HCT116 (cell line): ENCODE data around the gene MTMR10. TPM values are rescaled to one million over a fixed set of nuclear protein-coding genes. Genes with fewer than 3 reads are reported as not detected.
A peak's percentile ranks its signal among the peaks of the same experiment; 100 is the strongest.

ENCODE experiments used
- ATAC-seq: fragments of 200-7000 bp; cut with Tn5 transposase; 2 replicates; pipeline ENCODE4 v1.9.1; 2020; ENCODE audit warnings: mild to moderate bottlenecking, moderate library complexity
- BruUV-seq: library from RNA; stranded (reverse); fragments of 400-500 nt; replicated peaks from 2 replicates; lab custom pipeline; 2021; lab: Mats Ljungman, UMichigan
- CTCF ChIA-PET: fragments of 300-600 bp; sonication (Branson Sonifier 250); formaldehyde crosslinking; loops from one replicate; lab custom pipeline; 2021; ENCODE audit warnings: antibody characterized with exemption; lab: Charles Lee
- POLR2A ChIA-PET: fragments of 300-600, 350-600 bp; sonication (Branson Sonifier 250); formaldehyde crosslinking; loops from one replicate; lab custom pipeline; 2021; ENCODE audit warnings: antibody characterized with exemption; lab: Charles Lee
- RAD21 ChIA-PET, 2 experiments: fragments of 300-600 bp; sonication (Branson Sonifier 250); formaldehyde crosslinking; loops; one replicate each; lab custom pipeline; 2023; ENCODE audit warnings: low total read pairs in 2 of 2; ENCODE audit not compliant: uncharacterized antibody in 2 of 2, unreplicated experiment in 2 of 2, low non-redundant PET in 1 of 2; lab: Charles Lee
- DNase-seq: peaks from one replicate; pipeline ENCODE4 v3.0.0-alpha.2; 2010; ENCODE audit warnings: low read depth, low spot score
- H2AFZ ChIP-seq: fragments of 200-600 bp; shearing (Covaris generic), sonication (generic); 2 replicates; pipeline ENCODE4 v1.6.1; 2017; ENCODE audit warnings: low read depth, mixed run types, mixed read lengths, antibody characterized with exemption, low read length; ENCODE audit not compliant: poor library complexity, severe bottlenecking
- H3K27ac ChIP-seq: 2 replicates; pipeline ENCODE4 v1.5.1; 2012; ENCODE audit warnings: low read depth, low read length
- H3K27me3 ChIP-seq: fragments of 200-600 bp; sonication (generic); 2 replicates; pipeline ENCODE4 v1.6.1; 2016; ENCODE audit warnings: mixed run types, low read length, mixed read lengths; ENCODE audit not compliant: insufficient read depth
- H3K36me3 ChIP-seq, 2 experiments: fragments of 200-500 bp in 1 of 2; fragments of 200-600 bp in 1 of 2; sonication (Bioruptor generic) in 1 of 2; sonication (generic) in 1 of 2; 2 replicates each; pipeline versions ENCODE4 v1.5.1 to v1.6.1; 2014 to 2016; ENCODE audit warnings: low read length in 2 of 2, inconsistent platforms in 1 of 2, mixed read lengths in 1 of 2, mixed run types in 1 of 2; ENCODE audit not compliant: insufficient read depth in 2 of 2, control insufficient read depth in 1 of 2
- H3K4me1 ChIP-seq, 2 experiments: fragments of 200-600 bp in 1 of 2; sonication (generic) in 1 of 2; 2 replicates each; pipeline versions ENCODE4 v1.5.1 to v1.6.1; 2012 to 2017; ENCODE audit warnings: low read length in 2 of 2, inconsistent platforms in 1 of 2, mild to moderate bottlenecking in 1 of 2, mixed read lengths in 1 of 2, mixed run types in 1 of 2, moderate library complexity in 1 of 2; ENCODE audit not compliant: insufficient read depth in 2 of 2, control insufficient read depth in 1 of 2
- H3K4me2 ChIP-seq: fragments of 200-600 bp; sonication (generic); 2 replicates; pipeline ENCODE4 v1.6.1; 2017; ENCODE audit warnings: mixed run types, low read length, mixed read lengths
- H3K4me3 ChIP-seq, 2 experiments: fragments of 200-600 bp in 1 of 2; sonication (generic) in 1 of 2; replicated peaks in 1 of 2; 2 replicates each; pipeline ENCODE4 v1.5.1; 2011 to 2016; ENCODE audit warnings: low read length in 2 of 2, control low read depth in 1 of 2, low read depth in 1 of 2, mild to moderate bottlenecking in 1 of 2, mixed read lengths in 1 of 2, mixed run types in 1 of 2
- H3K79me2 ChIP-seq: fragments of 200-600 bp; sonication (generic); 2 replicates; pipeline ENCODE4 v1.6.1; 2017; ENCODE audit warnings: mild to moderate bottlenecking, mixed run types, low read length, moderate library complexity, mixed read lengths; ENCODE audit not compliant: insufficient read depth
- H3K9ac ChIP-seq: fragments of 200-600 bp; sonication (generic); 2 replicates; pipeline ENCODE4 v1.6.1; 2016; ENCODE audit warnings: low read length, mixed read lengths
- H3K9me2 ChIP-seq: fragments of 200-600 bp; sonication (generic), shearing (Covaris generic); 2 replicates; pipeline ENCODE4 v1.6.1; 2017; ENCODE audit warnings: mixed run types, mild to moderate bottlenecking, moderate library complexity; ENCODE audit not compliant: insufficient read depth
- H3K9me3 ChIP-seq, 2 experiments: fragments of 200-500 bp in 1 of 2; fragments of 200-600 bp in 1 of 2; sonication (Bioruptor generic) in 1 of 2; sonication (generic) in 1 of 2; 2 replicates each; pipeline ENCODE4 v1.6.1; 2014 to 2017; ENCODE audit warnings: low read length in 2 of 2, mixed read lengths in 2 of 2, inconsistent platforms in 1 of 2, low read depth in 1 of 2, mild to moderate bottlenecking in 1 of 2, mixed run types in 1 of 2, moderate library complexity in 1 of 2; ENCODE audit not compliant: control insufficient read depth in 1 of 2, insufficient read depth in 1 of 2
- H4K20me1 ChIP-seq: fragments of 200-600 bp; sonication (generic), shearing (Covaris generic); 2 replicates; pipeline ENCODE4 v1.6.1; 2017; ENCODE audit warnings: mixed run types, mild to moderate bottlenecking, moderate library complexity; ENCODE audit not compliant: insufficient read depth
- CTCF ChIP-seq, 3 experiments: fragments of 200-600 bp in 1 of 3; sonication (generic) in 1 of 3; IDR thresholded peaks in 2 of 3; conservative IDR thresholded peaks in 1 of 3; 2 replicates each; pipeline ENCODE4 v1.5.1; 2012 to 2017; ENCODE audit warnings: low read depth in 2 of 3, low read length in 2 of 3, antibody characterized with exemption in 1 of 3, borderline replicate concordance in 1 of 3, control low read depth in 1 of 3, mild to moderate bottlenecking in 1 of 3, mixed read lengths in 1 of 3, mixed run types in 1 of 3, moderate library complexity in 1 of 3; ENCODE audit not compliant: insufficient read depth in 1 of 3
- EGR1 ChIP-seq: IDR thresholded peaks from 2 replicates; pipeline ENCODE4 v1.6.1; 2012; ENCODE audit warnings: low read depth
- ELF1 ChIP-seq: IDR thresholded peaks from 2 replicates; pipeline ENCODE4 v1.6.1; 2012; ENCODE audit warnings: low read depth, borderline replicate concordance
- EZH2phosphoT487 ChIP-seq: fragments of 200-600 bp; IDR thresholded peaks from 2 replicates; pipeline ENCODE4 v1.6.1; 2018; ENCODE audit warnings: antibody characterized with exemption, borderline replicate concordance
- FOSL1 ChIP-seq: IDR thresholded peaks from 2 replicates; pipeline ENCODE4 v1.6.1; 2012; ENCODE audit warnings: low read depth
- POLR2AphosphoS5 ChIP-seq: IDR thresholded peaks from 2 replicates; pipeline ENCODE4 v1.6.1; 2011; ENCODE audit warnings: mild to moderate bottlenecking, low read depth, low read length, moderate library complexity
- REST ChIP-seq: IDR thresholded peaks from 2 replicates; pipeline ENCODE4 v1.6.1; 2012; ENCODE audit warnings: low read depth
- SP1 ChIP-seq: IDR thresholded peaks from 2 replicates; pipeline ENCODE4 v1.6.1; 2012; ENCODE audit warnings: low read depth
- YY1 ChIP-seq: IDR thresholded peaks from 2 replicates; pipeline ENCODE4 v1.6.1; 2011; ENCODE audit warnings: low read length, low read depth, moderate library complexity, mild to moderate bottlenecking; ENCODE audit not compliant: insufficient replicate concordance; ENCODE audit errors: extremely low read depth
- ZBTB33 ChIP-seq: IDR thresholded peaks from 2 replicates; pipeline ENCODE4 v1.6.1; 2011; ENCODE audit warnings: mild to moderate bottlenecking, low read length, moderate library complexity; ENCODE audit not compliant: insufficient replicate concordance; ENCODE audit errors: extremely low read depth
- intact Hi-C: fragments of 100-400 bp; cut with micrococcal nuclease; formaldehyde crosslinking; loops from 2 replicates; pipeline ENCODE4 v1.10.0; 2022
- total RNA-seq: library from RNA; stranded (reverse); gene quantifications from one replicate; pipeline ENCODE4 v1.2.1, GENCODE V29; 2021; ENCODE audit not compliant: unreplicated experiment

The MTMR10 gene
- total RNA-seq, 1 experiment from 2014 or later, result 13.4 TPM

GRCh38 chr15:31024979-31025378, 33.6 kb upstream of the MTMR10 start:
- DNase-seq (no peak), ATAC-seq (no peak)
- no peaks in the 10 kb centered on the region for H3K27me3 ChIP-seq
- intact Hi-C loops, result no loop called here
- H4K20me1 ChIP-seq, result no peaks in the 10 kb centered on the region
- H3K27ac ChIP-seq, result no peak overlapping the region
- H3K4me3 ChIP-seq, result peak overlapping the region in 1 of 2 experiments; percentile 30; a peak in 1 of 4 replicates
- no peaks in the 10 kb centered on the region for H3K79me2 ChIP-seq
- H3K4me1 ChIP-seq, result peaks cover 6 to 23% of the 10 kb centered on the region in 2 experiments
- H2AFZ ChIP-seq, result peak overlapping the region; percentile 71
- POLR2A ChIA-PET, result no interaction called here
- CTCF ChIA-PET, result no interaction called here
- RAD21 ChIA-PET, result no interaction called here
- BruUV-seq, result no TSS peak
- no peak overlapping the region for H3K9ac ChIP-seq
- TF ChIP-seq FOSL1 (no peak), REST (no peak), CTCF (IDR thresholded peaks at IDR 0.05 in 2 of 3, conservative IDR thresholded peaks at IDR 0.05 in 1 of 3; ENCODE audit: borderline replicate concordance in 1 of 3, insufficient read depth in 1 of 3, low read depth in 2 of 3, low read length in 2 of 3) (no peak), ZBTB33 (no peak), EZH2phosphoT487 (no peak), POLR2AphosphoS5 (no peak), ELF1 (no peak), YY1 (no peak), EGR1 (no peak), SP1 (no peak)
- peak overlapping the region; percentile 75 for H3K4me2 ChIP-seq
- H3K9me3 ChIP-seq, result no peaks in the 10 kb centered on the region
- no peaks in the 10 kb centered on the region for H3K9me2 ChIP-seq
- H3K36me3 ChIP-seq, result no peaks in the 10 kb centered on the region
